Measurements from ENCODE around the gene STAC2.
"Not testable (repeated sequence)": the region's sequence is repeated elsewhere in the genome, so short reads cannot be mapped to it uniquely, and the experiment has no call there.

Gene STAC2

GRCh38 chr17:39225308-39225958 is at the start of gene STAC2:
STAC2 (minus strand) TSS chr17:39225945; CDS start chr17:39225502, 443 bp downstream.
- no peak for DNase-seq (ENCODE audit: low read depth)

- DNase-seq (ENCODE audit: low read depth), result peak; percentile 59
Observed at GRCh38 chr17:39271546-39271945, 45.8 kb upstream of the STAC2 start.

- peak; percentile 71 for DNase-seq (ENCODE audit: low read depth)
Observed at GRCh38 chr17:39270923-39271322, 45.2 kb upstream of the STAC2 start.

- no peak for DNase-seq (ENCODE audit: low read depth)
Observed at GRCh38 chr17:39264119-39264518, 38.4 kb upstream of the STAC2 start.

GRCh38 chr17:39261286-39261685 is 35.5 kb upstream of the STAC2 start:
- no peak for DNase-seq (ENCODE audit: low read depth)

- no peak for DNase-seq (ENCODE audit: low read depth)
Observed at GRCh38 chr17:39252788-39253460, 27.2 kb upstream of the STAC2 start.

GRCh38 chr17:39251997-39252396 is 26.3 kb upstream of the STAC2 start:
- no peak for DNase-seq (ENCODE audit: low read depth)

- not testable (repeated sequence) for DNase-seq (ENCODE audit: low read depth)
Observed at GRCh38 chr17:39250076-39250475, 24.3 kb upstream of the STAC2 start.

GRCh38 chr17:39246274-39246673 is 20.5 kb upstream of the STAC2 start:
- no peak for DNase-seq (ENCODE audit: low read depth)

GRCh38 chr17:39244600-39245570 is 19.1 kb upstream of the STAC2 start:
- peak; percentile 69 for DNase-seq (ENCODE audit: low read depth)

- no peak for DNase-seq (ENCODE audit: low read depth)
Observed at GRCh38 chr17:39244016-39244599, 18.4 kb upstream of the STAC2 start.

GRCh38 chr17:39243155-39243554 is 17.4 kb upstream of the STAC2 start:
- DNase-seq (ENCODE audit: low read depth), result no peak

- no peak for DNase-seq (ENCODE audit: low read depth)
Observed at GRCh38 chr17:39240631-39241030, 14.9 kb upstream of the STAC2 start.

- DNase-seq (ENCODE audit: low read depth), result no peak
Observed at GRCh38 chr17:39239640-39240314, 14.0 kb upstream of the STAC2 start.

- DNase-seq (ENCODE audit: low read depth), result no peak
Observed at GRCh38 chr17:39238311-39238972, 12.7 kb upstream of the STAC2 start.

GRCh38 chr17:39237586-39237985 is 11.8 kb upstream of the STAC2 start:
- DNase-seq (ENCODE audit: low read depth), result no peak

GRCh38 chr17:39236981-39237441 is 11.3 kb upstream of the STAC2 start:
- no peak for DNase-seq (ENCODE audit: low read depth)

- no peak for DNase-seq (ENCODE audit: low read depth)
Observed at GRCh38 chr17:39236450-39236927, 10.7 kb upstream of the STAC2 start.

- DNase-seq (ENCODE audit: low read depth), result peak; percentile 64
Observed at GRCh38 chr17:39235555-39236449, 10.1 kb upstream of the STAC2 start.
